SU-DHL-6 (cell line): Measurements from ENCODE around the gene PRAC2.

Experiments
- H2AFZ ChIP-seq: fragments of 200-600 bp; sonication (generic); 2 replicates; pipeline ENCODE4 v1.6.1; 2014; ENCODE audit warnings: low read depth, mild to moderate bottlenecking, moderate library complexity, mixed read lengths, antibody characterized with exemption, low read length; ENCODE audit not compliant: severe bottlenecking
- H3F3A ChIP-seq: fragments of 200-600 bp; shearing (Covaris generic); 2 replicates; pipeline ENCODE4 v1.6.0; 2016; ENCODE audit warnings: antibody characterized with exemption, mild to moderate bottlenecking; ENCODE audit not compliant: insufficient read depth
- H3K27ac ChIP-seq: fragments of 200-600 bp; sonication (generic); 2 replicates; pipeline ENCODE4 v1.5.1; 2016; ENCODE audit warnings: low read depth, mild to moderate bottlenecking, low read length, moderate library complexity, mixed read lengths
- H3K27me3 ChIP-seq: fragments of 200-600 bp; sonication (generic), shearing (Covaris generic); 2 replicates; pipeline ENCODE4 v1.6.0; 2014; ENCODE audit warnings: mild to moderate bottlenecking, low read length
- H3K36me3 ChIP-seq: fragments of 200-600 bp; sonication (generic); 2 replicates; pipeline ENCODE4 v1.6.1; 2014; ENCODE audit warnings: mild to moderate bottlenecking, low read length, mixed read lengths
- H3K4me2 ChIP-seq: fragments of 300-600, 200-600 bp; shearing (Covaris generic), sonication (generic); 2 replicates; pipeline ENCODE4 v1.6.0; 2014; ENCODE audit warnings: low read length, low read depth, mild to moderate bottlenecking; ENCODE audit not compliant: poor library complexity, severe bottlenecking
- H3K4me3 ChIP-seq: fragments of 200-600 bp; sonication (generic); 2 replicates; pipeline ENCODE4 v1.5.1; 2014; ENCODE audit warnings: antibody characterized with exemption, low read length, mild to moderate bottlenecking, mixed read lengths; ENCODE audit not compliant: insufficient read depth, poor library complexity, severe bottlenecking
- H3K79me2 ChIP-seq: fragments of 200-600 bp; sonication (generic); 2 replicates; pipeline ENCODE4 v1.6.1; 2014; ENCODE audit warnings: mild to moderate bottlenecking, low read length, moderate library complexity; ENCODE audit not compliant: insufficient read depth
- H3K9ac ChIP-seq: fragments of 200-600 bp; sonication (generic); 2 replicates; pipeline ENCODE4 v1.7.0; 2014; ENCODE audit warnings: mild to moderate bottlenecking, low read length
- H3K9me2 ChIP-seq: fragments of 200-600 bp; sonication (generic); replicated peaks from 2 replicates; pipeline ENCODE4 v1.6.1; 2014; ENCODE audit warnings: low read length; ENCODE audit not compliant: insufficient read depth
- H3K9me3 ChIP-seq: fragments of 200-600 bp; sonication (generic); 2 replicates; pipeline ENCODE4 v1.6.1; 2014; ENCODE audit warnings: low read length, mixed read lengths; ENCODE audit not compliant: insufficient read depth
- H4K20me1 ChIP-seq: fragments of 200-600 bp; sonication (generic); 2 replicates; pipeline ENCODE4 v1.6.1; 2014; ENCODE audit warnings: low read depth, mild to moderate bottlenecking, antibody characterized with exemption, low read length, moderate library complexity, mixed read lengths
- EZH2phosphoT487 ChIP-seq: fragments of 200-600 bp; sonication (generic), shearing (Covaris generic); conservative IDR thresholded peaks from 2 replicates; pipeline ENCODE4 v1.6.1; 2018; ENCODE audit warnings: mild to moderate bottlenecking, antibody characterized with exemption, low read length, moderate library complexity, mixed read lengths
- TF ChIP-seq, protein P1 (sequence below): fragments of 200-600 bp; sonication (generic); IDR thresholded peaks from one replicate; pipeline ENCODE4 v1.5.1; 2017; ENCODE audit warnings: antibody characterized with exemption, mild to moderate bottlenecking, low read length, moderate library complexity; ENCODE audit not compliant: insufficient read depth, poor library complexity, severe bottlenecking

PRAC2 gene

DNA sequence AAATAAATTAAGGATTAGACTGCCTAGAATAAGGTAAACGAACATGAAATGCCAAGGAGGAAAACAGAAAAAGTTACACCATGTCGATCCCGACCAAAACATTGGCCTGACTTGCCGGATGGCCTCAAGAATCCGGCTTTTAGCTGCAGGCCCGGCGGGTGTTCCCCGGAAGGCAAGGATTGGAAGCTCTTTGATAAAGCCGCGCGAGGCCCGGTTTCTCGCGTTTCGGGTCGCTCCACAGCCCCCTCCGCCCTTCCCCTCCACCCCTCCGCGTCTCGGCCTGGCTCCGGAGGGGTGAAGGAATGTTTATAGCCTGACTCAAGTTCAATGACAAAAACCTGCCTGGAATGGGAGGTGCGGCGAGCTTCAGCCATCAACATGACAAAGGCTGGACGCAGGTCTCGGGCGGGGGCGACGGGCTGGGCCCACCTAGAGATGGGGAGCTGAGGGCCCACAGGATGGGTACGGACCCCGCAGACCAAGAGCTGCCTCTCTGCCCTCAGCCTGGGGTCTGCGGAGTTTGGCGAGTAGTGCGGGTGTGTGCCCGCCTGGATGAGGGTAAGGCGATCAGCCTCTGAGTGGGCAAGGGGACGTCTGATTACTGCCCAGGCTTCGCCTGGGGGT is 3.2 kb upstream of the PRAC2 start:
- no peak overlapping the region for H3K4me3 ChIP-seq
- H2AFZ ChIP-seq: no peak overlapping the region
- H3K9me3 ChIP-seq: no peaks in the 10 kb centered on the region
- no peaks in the 10 kb centered on the region for H3K9me2 ChIP-seq
- no peak overlapping the region for H3K27ac ChIP-seq
- H4K20me1 ChIP-seq: no peaks in the 10 kb centered on the region
- no peaks in the 10 kb centered on the region for H3K79me2 ChIP-seq
- TF ChIP-seq, protein P1, sequence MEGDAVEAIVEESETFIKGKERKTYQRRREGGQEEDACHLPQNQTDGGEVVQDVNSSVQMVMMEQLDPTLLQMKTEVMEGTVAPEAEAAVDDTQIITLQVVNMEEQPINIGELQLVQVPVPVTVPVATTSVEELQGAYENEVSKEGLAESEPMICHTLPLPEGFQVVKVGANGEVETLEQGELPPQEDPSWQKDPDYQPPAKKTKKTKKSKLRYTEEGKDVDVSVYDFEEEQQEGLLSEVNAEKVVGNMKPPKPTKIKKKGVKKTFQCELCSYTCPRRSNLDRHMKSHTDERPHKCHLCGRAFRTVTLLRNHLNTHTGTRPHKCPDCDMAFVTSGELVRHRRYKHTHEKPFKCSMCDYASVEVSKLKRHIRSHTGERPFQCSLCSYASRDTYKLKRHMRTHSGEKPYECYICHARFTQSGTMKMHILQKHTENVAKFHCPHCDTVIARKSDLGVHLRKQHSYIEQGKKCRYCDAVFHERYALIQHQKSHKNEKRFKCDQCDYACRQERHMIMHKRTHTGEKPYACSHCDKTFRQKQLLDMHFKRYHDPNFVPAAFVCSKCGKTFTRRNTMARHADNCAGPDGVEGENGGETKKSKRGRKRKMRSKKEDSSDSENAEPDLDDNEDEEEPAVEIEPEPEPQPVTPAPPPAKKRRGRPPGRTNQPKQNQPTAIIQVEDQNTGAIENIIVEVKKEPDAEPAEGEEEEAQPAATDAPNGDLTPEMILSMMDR: no peak
- no peak for TF ChIP-seq EZH2phosphoT487
- no peaks in the 10 kb centered on the region for H3K36me3 ChIP-seq
- H3K9ac ChIP-seq: no peak overlapping the region
- no peak overlapping the region for H3K4me2 ChIP-seq
- H3K27me3 ChIP-seq: no peaks in the 10 kb centered on the region
- no peaks in the 10 kb centered on the region for H3F3A ChIP-seq

DNA sequence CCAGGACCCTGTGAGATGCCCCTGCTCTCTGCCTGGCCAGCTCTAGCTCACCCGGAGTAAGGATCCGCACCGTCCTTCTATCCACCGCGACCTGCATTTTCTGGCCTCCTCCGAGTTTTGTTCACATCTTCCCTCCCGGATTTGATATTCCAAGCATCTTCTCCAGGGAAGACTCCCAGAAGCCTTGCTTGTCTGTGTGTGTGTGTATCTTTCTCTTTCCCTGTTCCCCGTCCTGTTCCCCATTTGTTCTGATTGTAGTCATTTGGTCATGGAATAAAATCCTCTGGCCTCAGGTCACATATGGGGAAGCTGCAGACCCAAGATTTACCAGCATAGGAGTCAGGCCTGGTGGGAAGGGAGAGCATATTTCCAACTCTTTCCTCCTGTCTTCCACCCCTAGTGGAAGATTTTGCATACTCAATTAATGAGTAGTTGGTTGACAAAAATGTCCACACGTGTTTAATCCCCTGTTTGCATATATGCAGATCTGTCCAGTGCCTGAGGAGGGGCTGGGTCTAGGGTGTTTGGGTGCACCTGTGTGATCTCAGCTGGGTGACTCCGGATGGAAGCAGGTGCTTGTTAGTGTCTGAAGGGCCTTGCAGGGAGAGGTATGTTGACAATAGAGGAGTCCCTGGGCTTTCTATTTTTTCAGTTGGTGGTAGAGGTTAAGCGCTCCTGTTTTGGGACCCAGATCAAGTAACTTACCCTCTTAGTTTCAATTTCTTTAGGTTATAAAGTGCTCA is 2.5 kb upstream of the PRAC2 start:
- no peak overlapping the region for H3K27ac ChIP-seq
- H3K27me3 ChIP-seq: no peaks in the 10 kb centered on the region
- H3K79me2 ChIP-seq: no peaks in the 10 kb centered on the region
- H4K20me1 ChIP-seq: no peaks in the 10 kb centered on the region
- H3K4me2 ChIP-seq: no peak overlapping the region
- no peaks in the 10 kb centered on the region for H3K36me3 ChIP-seq
- no peak overlapping the region for H3K4me3 ChIP-seq
- H3K9me3 ChIP-seq: no peaks in the 10 kb centered on the region
- no peak overlapping the region for H2AFZ ChIP-seq
- H3K9me2 ChIP-seq: no peaks in the 10 kb centered on the region
- H3K9ac ChIP-seq: no peak overlapping the region
- TF ChIP-seq, protein P1: no peak
- no peak for TF ChIP-seq EZH2phosphoT487
- no peaks in the 10 kb centered on the region for H3F3A ChIP-seq

DNA sequence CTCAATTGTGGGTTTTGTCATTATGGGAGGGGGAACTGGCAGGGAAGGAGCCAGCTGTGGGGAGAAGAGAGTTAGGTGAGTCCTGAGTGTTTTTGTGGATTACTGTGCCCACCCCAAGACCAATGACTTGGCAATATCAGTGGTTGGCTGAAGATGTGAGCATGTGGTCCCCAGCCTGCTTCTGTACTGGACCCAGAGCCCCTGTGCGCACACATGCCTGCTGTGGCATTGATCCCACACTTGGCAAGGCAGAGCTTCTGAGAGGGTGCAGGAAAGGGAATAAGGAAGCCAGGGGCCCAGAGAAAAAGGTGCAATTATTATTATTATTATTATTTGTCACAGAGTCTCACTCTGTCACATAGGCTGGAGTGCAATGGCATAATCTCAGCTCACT is 2.0 kb upstream of the PRAC2 start:
- Histone ChIP-seq H3K9me3 (no peaks in the 10 kb centered on the region), H3K27me3 (no peaks in the 10 kb centered on the region), H3K4me2 (no peak overlapping the region), H2AFZ (no peak overlapping the region), H4K20me1 (no peaks in the 10 kb centered on the region), H3K79me2 (no peaks in the 10 kb centered on the region), H3K36me3 (no peaks in the 10 kb centered on the region), H3F3A (no peaks in the 10 kb centered on the region), H3K9me2 (no peaks in the 10 kb centered on the region), H3K9ac (no peak overlapping the region), H3K4me3 (no peak overlapping the region), H3K27ac (no peak overlapping the region)
- no peak for TF ChIP-seq EZH2phosphoT487
- TF ChIP-seq, protein P1: no peak
